GM04504 (cell line): Measurements from ENCODE around the gene AGTR1.
"Not testable (repeated sequence)": the region's sequence is repeated elsewhere in the genome, so short reads cannot be mapped to it uniquely, and the experiment has no call there.

ENCODE experiments used
- DNase-seq: peaks from one replicate; pipeline ENCODE4 v3.0.0-alpha.2; 2012; ENCODE audit warnings: low read depth

The AGTR1 gene

DNA sequence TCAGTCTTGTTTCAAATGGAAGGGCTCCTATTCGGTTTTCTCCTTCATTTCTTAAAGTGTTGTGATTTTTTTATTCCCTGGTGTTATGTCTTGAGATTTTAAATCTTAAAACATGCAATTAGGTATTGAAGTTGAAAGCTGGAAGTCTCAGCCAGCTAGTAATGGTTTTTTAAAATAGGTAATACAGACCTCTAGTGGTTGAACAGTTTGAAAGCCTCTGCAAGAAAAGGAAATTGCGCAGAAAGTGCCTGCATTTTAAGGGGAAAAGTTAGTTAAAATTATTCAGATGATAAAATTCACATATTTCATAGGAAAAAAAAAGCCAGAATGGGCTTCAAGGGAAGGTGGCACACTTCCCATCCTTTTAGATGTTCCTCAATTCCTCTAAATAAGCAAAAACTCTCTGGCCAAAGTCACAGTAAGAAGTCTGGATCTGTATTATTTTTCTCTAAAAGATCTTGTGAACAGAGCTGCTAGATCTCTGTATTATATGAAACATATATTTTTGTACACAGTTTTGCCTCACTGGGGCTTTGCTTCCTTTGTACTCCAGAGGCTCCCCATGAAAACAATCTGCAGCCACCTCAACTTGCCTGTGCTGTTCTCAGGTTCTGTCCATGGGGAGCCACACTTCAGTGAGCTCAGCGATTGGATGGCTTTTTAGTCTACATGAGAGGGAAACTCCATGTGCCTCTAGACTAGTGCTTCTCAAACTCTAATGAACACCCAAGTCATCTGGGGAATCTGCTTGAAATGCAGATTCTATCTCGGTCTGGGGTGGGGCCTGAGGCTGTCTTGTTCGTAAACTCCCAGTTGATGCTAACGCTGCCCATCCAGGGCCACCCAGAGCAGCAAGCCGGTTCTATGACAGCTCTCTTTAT is 21.5 kb downstream of the AGTR1 start:
- no peak for DNase-seq

DNA sequence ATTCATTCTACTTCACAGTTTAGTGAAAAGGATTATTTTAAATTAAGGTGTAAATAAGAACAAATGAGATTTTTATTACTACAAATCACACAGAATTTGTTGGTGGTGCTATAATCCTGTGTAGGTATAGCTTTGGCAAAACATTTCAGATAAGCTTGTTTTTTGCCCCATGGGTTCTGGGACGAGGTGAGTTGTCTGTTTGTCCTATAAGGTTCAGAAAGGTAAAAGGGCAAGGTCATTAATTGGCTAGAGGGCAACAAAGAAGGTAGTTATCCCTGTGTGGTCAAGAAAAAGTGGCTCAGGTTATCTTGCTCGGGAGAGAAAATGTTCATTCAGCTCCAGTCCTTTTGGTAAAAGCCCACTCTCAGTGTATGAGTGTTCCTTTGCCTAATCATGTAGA is 23.2 kb downstream of the AGTR1 start:
- DNase-seq, result no peak

GRCh38 chr3:148723631-148724030 is 25.9 kb downstream of the AGTR1 start:
- DNase-seq, result peak; percentile 31

DNA sequence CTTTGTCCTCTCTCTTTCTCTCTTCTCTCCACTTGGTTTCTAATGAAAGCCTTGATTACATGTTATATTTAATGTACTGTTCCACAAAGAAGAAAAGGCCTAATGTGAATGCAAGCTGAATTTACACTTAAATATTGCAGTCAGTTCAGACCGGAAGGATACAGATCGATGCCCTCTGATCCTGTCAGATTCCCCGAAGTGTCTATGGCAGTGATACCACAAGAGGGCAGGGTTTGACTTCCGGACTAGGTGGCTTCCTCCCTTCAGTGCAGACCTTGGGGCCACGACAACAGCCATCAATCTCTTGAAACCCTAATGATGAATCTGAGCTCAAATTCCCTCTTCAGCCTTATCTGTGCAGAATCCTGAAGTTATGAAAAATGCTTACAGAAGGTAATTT is 29.5 kb downstream of the AGTR1 start:
- no peak for DNase-seq

GRCh38 chr3:148728753-148729152 is 31.1 kb downstream of the AGTR1 start:
- no peak for DNase-seq

- no peak for DNase-seq
These were observed 31.9 kb downstream of the AGTR1 start for GRCh38 chr3:148729476-148730055.

DNA sequence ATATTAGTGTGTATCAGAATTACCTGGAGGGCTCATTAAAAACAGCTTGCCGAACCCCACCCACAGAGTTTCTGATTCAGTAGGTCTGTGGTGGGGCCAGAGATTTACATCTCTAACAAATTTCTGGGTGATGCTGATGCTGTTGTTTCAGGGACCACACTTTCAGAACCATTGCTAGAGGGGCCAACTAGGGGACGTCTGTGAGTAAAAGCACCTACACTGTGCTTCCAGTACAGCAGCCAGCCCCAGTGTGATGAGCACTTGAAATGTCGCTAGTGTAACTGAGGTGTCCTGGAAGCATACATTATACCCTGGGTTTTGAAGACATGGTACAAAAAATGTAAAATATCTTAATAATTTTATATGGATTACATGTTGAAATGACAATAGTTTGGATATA is 33.0 kb downstream of the AGTR1 start:
- no peak for DNase-seq

DNA sequence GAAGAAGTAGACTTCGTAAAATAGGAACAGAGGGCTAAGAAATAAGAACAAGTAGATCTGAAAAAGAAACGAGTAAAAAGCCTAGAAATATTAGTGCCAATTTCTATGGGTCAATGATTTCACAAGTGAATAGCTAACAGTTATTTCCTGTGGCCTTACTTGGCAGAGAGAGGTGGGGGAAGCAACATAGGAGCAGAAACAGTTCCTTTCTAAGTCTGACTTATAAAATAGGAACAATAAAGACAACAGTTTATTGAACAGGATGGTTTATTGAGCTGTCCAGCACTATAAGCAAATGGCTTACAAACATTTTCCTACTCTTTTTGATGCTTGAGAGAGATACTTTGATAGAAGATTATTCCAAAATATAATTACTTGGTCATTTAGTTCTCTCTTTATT is 37.9 kb downstream of the AGTR1 start:
- no peak for DNase-seq

GRCh38 chr3:148736086-148736485 is 38.4 kb downstream of the AGTR1 start:
- DNase-seq, result no peak

- DNase-seq, result no peak
These were observed 39.4 kb downstream of the AGTR1 start for GRCh38 chr3:148737104-148737530.

DNA sequence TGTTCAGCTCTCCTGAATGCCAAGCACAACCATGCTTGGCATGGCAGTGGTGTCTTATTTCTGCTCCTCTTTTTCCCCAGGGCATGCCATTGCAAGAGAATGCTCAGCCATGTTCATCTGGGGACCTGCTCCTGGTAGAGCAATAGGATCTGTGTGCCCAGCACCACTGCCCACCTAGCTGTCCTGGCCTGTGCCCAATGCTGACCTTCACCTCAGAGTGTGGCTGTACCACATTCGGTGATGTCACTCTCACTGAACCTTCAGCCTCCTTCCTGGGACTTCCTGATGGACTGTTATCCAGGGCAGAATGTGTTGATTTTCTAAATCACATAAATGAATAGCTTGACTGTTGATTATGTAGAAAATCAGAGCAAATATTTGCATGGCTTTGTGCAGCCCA is 42.0 kb downstream of the AGTR1 start:
- no peak for DNase-seq

GRCh38 chr3:148740291-148740690 is 42.6 kb downstream of the AGTR1 start:
- DNase-seq, result no peak

GRCh38 chr3:148741219-148741618 is 43.5 kb downstream of the AGTR1 start:
- no peak for DNase-seq

- no peak for DNase-seq
These were observed 44.4 kb downstream of the AGTR1 start for GRCh38 chr3:148742118-148742517.

GRCh38 chr3:148746053-148746452 is 48.4 kb downstream of the AGTR1 start:
- no peak for DNase-seq

DNA sequence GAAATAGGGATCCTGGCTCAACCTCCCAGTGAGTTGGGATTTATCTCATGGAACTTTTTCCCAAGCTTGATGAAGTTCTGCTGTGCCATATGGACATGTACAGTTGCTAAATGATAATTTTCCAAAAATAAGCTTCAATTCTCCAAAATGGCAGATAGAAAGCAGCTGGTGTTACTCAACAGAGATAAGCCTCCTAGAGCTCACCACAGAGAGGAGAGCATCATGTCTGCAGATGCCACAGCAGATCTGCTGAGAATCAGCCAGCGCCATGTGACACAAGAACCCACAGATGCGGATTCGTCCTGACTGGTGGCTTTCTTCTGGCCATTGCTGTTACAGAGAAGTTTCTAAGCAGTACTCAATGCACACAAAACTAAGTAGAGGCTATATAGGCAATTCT is 50.6 kb downstream of the AGTR1 start:
- DNase-seq, result no peak

DNA sequence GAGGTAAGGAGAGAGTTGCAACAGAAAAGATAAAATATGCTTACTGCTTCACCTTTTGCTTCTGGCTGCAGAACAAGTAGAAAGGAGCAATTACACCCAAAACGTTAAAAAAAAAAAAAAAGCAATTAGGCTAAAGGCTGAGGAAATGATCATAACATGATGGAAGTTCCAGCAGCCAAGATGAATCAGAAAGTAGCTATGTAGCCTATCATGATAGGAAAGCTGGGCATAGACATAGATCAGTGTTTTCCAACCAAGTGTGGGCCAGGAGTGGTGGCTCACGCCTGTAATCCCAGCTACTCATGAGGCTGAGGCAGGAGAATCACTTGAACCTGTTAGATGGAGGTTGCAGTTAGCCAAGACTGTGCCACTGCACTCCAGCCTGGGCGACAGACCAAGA is 52.6 kb downstream of the AGTR1 start:
- DNase-seq, result no peak

DNA sequence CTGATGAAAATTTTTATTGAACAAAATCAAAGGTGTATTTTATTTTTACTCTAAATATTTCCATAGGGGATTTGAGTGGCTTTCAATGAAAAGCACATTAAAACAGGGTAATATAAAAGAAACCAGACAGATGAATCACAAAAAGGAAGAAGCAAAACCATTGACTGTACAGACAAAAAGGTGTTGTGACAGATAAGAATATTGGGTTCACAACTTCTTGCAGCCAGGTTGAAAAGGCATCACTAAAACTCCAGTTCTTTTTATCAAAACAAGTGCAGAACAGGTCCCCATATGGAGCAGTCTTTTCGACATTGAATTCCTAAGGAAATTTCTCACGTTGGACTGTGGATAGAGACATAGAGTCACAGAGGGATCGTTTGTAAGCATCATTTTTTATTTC is 53.8 kb downstream of the AGTR1 start:
- no peak for DNase-seq

DNA sequence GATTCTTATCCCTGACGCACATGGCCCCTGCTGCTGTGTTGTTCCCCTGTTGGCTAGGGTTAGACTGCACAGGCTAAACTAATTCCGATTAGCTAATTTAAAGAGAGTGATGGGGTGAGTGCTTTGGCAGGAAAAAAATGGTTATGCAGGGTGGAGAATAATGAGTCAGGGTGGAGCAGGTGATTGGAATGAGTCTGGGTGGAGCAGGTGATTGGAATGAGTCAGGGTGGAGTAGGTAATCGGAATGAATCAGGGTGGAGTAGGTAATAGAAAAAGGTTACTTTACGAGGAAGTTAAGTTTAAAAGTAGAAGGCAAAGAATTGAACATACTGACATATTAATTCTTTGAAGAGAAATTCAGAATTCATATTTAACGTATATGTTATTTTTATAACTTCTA is 55.7 kb downstream of the AGTR1 start:
- not testable (repeated sequence) for DNase-seq

- DNase-seq, result no peak
These were observed 57.9 kb downstream of the AGTR1 start for GRCh38 chr3:148755570-148755969.

GRCh38 chr3:148756311-148756710 is 58.6 kb downstream of the AGTR1 start:
- no peak for DNase-seq

- peak; percentile 49 for DNase-seq
These were observed 59.8 kb downstream of the AGTR1 start for GRCh38 chr3:148757238-148758215.
